H1 (cell line): ENCODE measurements around the gene CHRNA4. TPM values are rescaled to one million over a fixed set of nuclear protein-coding genes. Genes with fewer than 3 reads are reported as not detected.
A peak's percentile ranks its signal among the peaks of the same experiment; 100 is the strongest.

Experiments
- CTCF ChIA-PET: fragments of 300-600 bp; sonication (Branson Sonifier 250); formaldehyde crosslinking; loops from one replicate; lab custom pipeline; 2021; ENCODE audit not compliant: partially characterized antibody; lab: Charles Lee
- POLR2A ChIA-PET: fragments of 300-600 bp; sonication (Branson Sonifier 250); formaldehyde crosslinking; loops from one replicate; lab custom pipeline; 2021; ENCODE audit warnings: inconsistent platforms; ENCODE audit not compliant: partially characterized antibody; lab: Charles Lee
- DNase-seq, 2 experiments: peaks; one replicate each; pipeline versions ENCODE4 v3.0.0 to v3.0.0-alpha.2; 2010 to 2022; ENCODE audit warnings: low spot score in 2 of 2, low read depth in 1 of 2, mixed read lengths in 1 of 2
- FAIRE-seq: peaks from 2 replicates; lab custom pipeline; 2011; peaks lifted over from hg19 to GRCh38; lab: Jason Lieb, UNC
- H2AFZ ChIP-seq: 2 replicates; pipeline ENCODE4 v1.8.1; 2012; ENCODE audit warnings: low read length, inconsistent platforms
- H2AK5ac ChIP-seq: 2 replicates; pipeline ENCODE4 v1.6.1; 2013; ENCODE audit warnings: low read depth, low read length
- H2BK120ac ChIP-seq: replicated peaks from 2 replicates; pipeline ENCODE3; 2013; ENCODE audit warnings: low read depth, low read length, inconsistent platforms
- H2BK12ac ChIP-seq: 2 replicates; pipeline ENCODE4 v1.6.1; 2013; ENCODE audit warnings: low read depth, low read length
- H2BK15ac ChIP-seq: 2 replicates; pipeline ENCODE4 v1.6.1; 2013; ENCODE audit warnings: low read length
- H2BK20ac ChIP-seq: 2 replicates; pipeline ENCODE4 v1.6.1; 2013; ENCODE audit warnings: low read length
- H2BK5ac ChIP-seq: 2 replicates; pipeline ENCODE4 v1.6.1; 2013; ENCODE audit warnings: low read depth, low read length
- H3K14ac ChIP-seq: 2 replicates; pipeline ENCODE4 v1.6.1; 2013; ENCODE audit warnings: inconsistent platforms; ENCODE audit not compliant: insufficient read length
- H3K18ac ChIP-seq: 2 replicates; pipeline ENCODE4 v1.6.1; 2013; ENCODE audit warnings: low read length; ENCODE audit errors: extremely low read depth
- H3K23ac ChIP-seq: 2 replicates; pipeline ENCODE4 v1.6.1; 2013; ENCODE audit warnings: inconsistent platforms; ENCODE audit not compliant: insufficient read length
- H3K23me2 ChIP-seq: 2 replicates; pipeline ENCODE4 v1.6.1; 2013; ENCODE audit warnings: low read depth, low read length
- H3K27ac ChIP-seq: 2 replicates; pipeline ENCODE4 v1.6.1; 2011; ENCODE audit warnings: low read depth, low read length, inconsistent platforms
- H3K27me3 ChIP-seq, 4 experiments: replicated peaks in 1 of 4; 1 replicate in 1 of 4; 2 replicates in 3 of 4; pipeline versions ENCODE4 v1.6.1 to v1.8.1; 2011 to 2013; ENCODE audit warnings: low read length in 3 of 4, mild to moderate bottlenecking in 3 of 4, inconsistent platforms in 2 of 4, mixed read lengths in 2 of 4, moderate library complexity in 1 of 4; ENCODE audit not compliant: control insufficient read depth in 3 of 4, insufficient read depth in 3 of 4; ENCODE audit errors: extremely low read depth in 1 of 4
- H3K36me3 ChIP-seq, 4 experiments: 2 replicates each; pipeline versions ENCODE4 v1.6.1 to v1.8.1; 2011 to 2013; ENCODE audit warnings: mild to moderate bottlenecking in 4 of 4, low read length in 3 of 4, moderate library complexity in 2 of 4, control low read depth in 1 of 4, inconsistent platforms in 1 of 4; ENCODE audit not compliant: insufficient read depth in 4 of 4, control insufficient read depth in 2 of 4
- H3K4ac ChIP-seq: replicated peaks from 2 replicates; pipeline ENCODE3; 2013; ENCODE audit warnings: low read length, low read depth, mixed read lengths, inconsistent platforms; ENCODE audit not compliant: insufficient read length
- H3K4me1 ChIP-seq, 4 experiments: replicated peaks in 1 of 4; 1 replicate in 1 of 4; 2 replicates in 3 of 4; pipeline versions ENCODE4 v1.6.1 to v1.8.1; 2011 to 2013; ENCODE audit warnings: low read length in 3 of 4, inconsistent platforms in 2 of 4, mixed read lengths in 1 of 4; ENCODE audit not compliant: insufficient read depth in 4 of 4, control insufficient read depth in 3 of 4
- H3K4me2 ChIP-seq, 2 experiments: 2 replicates each; pipeline versions ENCODE4 v1.6.1 to v1.8.1; 2011 to 2013; ENCODE audit warnings: low read depth in 2 of 2, low read length in 2 of 2, control low read depth in 1 of 2, inconsistent platforms in 1 of 2, mild to moderate bottlenecking in 1 of 2; ENCODE audit not compliant: insufficient read depth in 1 of 2
- H3K4me3 ChIP-seq, 4 experiments: fragments of 200-600, 300-600 bp in 1 of 4; sonication (generic), shearing (Covaris generic), sonication (Bioruptor Twin) in 1 of 4; 2 replicates each; pipeline versions ENCODE4 v1.5.1 to v1.8.1; 2011 to 2016; ENCODE audit warnings: low read length in 4 of 4, low read depth in 3 of 4, control low read depth in 2 of 4, inconsistent platforms in 2 of 4, mild to moderate bottlenecking in 2 of 4, mixed read lengths in 1 of 4, moderate library complexity in 1 of 4; ENCODE audit not compliant: insufficient read depth in 2 of 4; ENCODE audit errors: extremely low read depth in 1 of 4
- H3K56ac ChIP-seq: replicated peaks from 2 replicates; pipeline ENCODE3; 2013; ENCODE audit warnings: low read depth, mild to moderate bottlenecking, mixed read lengths, low read length, inconsistent platforms; ENCODE audit not compliant: insufficient read length
- H3K79me1 ChIP-seq: 2 replicates; pipeline ENCODE4 v1.6.1; 2013; ENCODE audit warnings: low read depth, low read length, control low read depth
- H3K79me2 ChIP-seq, 2 experiments: 2 replicates each; pipeline versions ENCODE4 v1.6.1 to v1.8.1; 2012 to 2013; ENCODE audit warnings: low read length in 2 of 2, mild to moderate bottlenecking in 2 of 2, inconsistent platforms in 1 of 2; ENCODE audit not compliant: insufficient read depth in 2 of 2, control insufficient read depth in 1 of 2
- H3K9ac ChIP-seq, 4 experiments: replicated peaks in 1 of 4; 1 replicate in 1 of 4; 2 replicates in 3 of 4; pipeline versions ENCODE4 v1.6.1 to v1.8.1; 2011 to 2013; ENCODE audit warnings: low read depth in 3 of 4, low read length in 3 of 4, control low read depth in 2 of 4, mild to moderate bottlenecking in 2 of 4, moderate library complexity in 2 of 4, inconsistent platforms in 1 of 4; ENCODE audit errors: extremely low read depth in 1 of 4
- H3K9me3 ChIP-seq, 2 experiments: 2 replicates each; pipeline versions ENCODE4 v1.6.1 to v1.8.1; 2012 to 2013; ENCODE audit warnings: mild to moderate bottlenecking in 2 of 2, moderate library complexity in 2 of 2, control low read depth in 1 of 2, inconsistent platforms in 1 of 2, low read depth in 1 of 2, low read length in 1 of 2, mixed read lengths in 1 of 2; ENCODE audit not compliant: insufficient read depth in 2 of 2
- H4K20me1 ChIP-seq, 2 experiments: replicated peaks in 1 of 2; 2 replicates each; pipeline versions ENCODE3 to v1.8.1; 2011 to 2013; ENCODE audit warnings: inconsistent platforms in 2 of 2, low read length in 2 of 2, mild to moderate bottlenecking in 1 of 2; ENCODE audit not compliant: insufficient read depth in 2 of 2, control insufficient read depth in 1 of 2
- H4K5ac ChIP-seq: 2 replicates; pipeline ENCODE4 v1.6.1; 2013; ENCODE audit warnings: low read length, low read depth, mixed read lengths, inconsistent platforms; ENCODE audit not compliant: insufficient read length
- H4K8ac ChIP-seq: 2 replicates; pipeline ENCODE4 v1.8.0; 2013; ENCODE audit warnings: mild to moderate bottlenecking, moderate library complexity, low read length, inconsistent platforms; ENCODE audit not compliant: insufficient read depth; ENCODE audit errors: extremely low read depth
- H4K91ac ChIP-seq: replicated peaks from 2 replicates; pipeline ENCODE3; 2013; ENCODE audit warnings: low read length, mixed read lengths, inconsistent platforms; ENCODE audit not compliant: insufficient read length
- ATF3 ChIP-seq: IDR thresholded peaks from 2 replicates; pipeline ENCODE4 v1.6.1; 2011; ENCODE audit warnings: low read depth, mild to moderate bottlenecking, low read length; ENCODE audit not compliant: insufficient read depth
- BCL11A ChIP-seq, 2 experiments: IDR thresholded peaks; one replicate each; pipeline ENCODE4 v1.6.1; 2011; ENCODE audit warnings: low read depth in 2 of 2, low read length in 2 of 2, mild to moderate bottlenecking in 2 of 2
- KDM5A ChIP-seq: fragments of 200-600 bp; IDR thresholded peaks from 2 replicates; pipeline ENCODE4 v1.7.1; 2012; ENCODE audit warnings: mild to moderate bottlenecking, low read length, inconsistent platforms, mixed read lengths
- POLR2A ChIP-seq, 2 experiments: IDR thresholded peaks; 1 replicate in 1 of 2; 2 replicates in 1 of 2; pipeline ENCODE4 v1.6.1; 2011; ENCODE audit warnings: low read depth in 2 of 2, low read length in 2 of 2, mild to moderate bottlenecking in 2 of 2; ENCODE audit errors: control extremely low read depth in 1 of 2
- SAP30 ChIP-seq: fragments of 300-600 bp; sonication (generic); IDR thresholded peaks from 2 replicates; pipeline ENCODE4 v1.7.1; 2012; ENCODE audit warnings: low read length, moderate library complexity, mild to moderate bottlenecking, inconsistent platforms; ENCODE audit not compliant: insufficient read depth, insufficient replicate concordance
- WGBS, 2 experiments: shearing (Covaris generic) in 1 of 2; methylation state at CpG; one replicate each; pipeline versions ENCODE4 v1.1.6 to v1.1.7; 2013 to 2015; ENCODE audit warnings: low lambda C conversion rate in 2 of 2, mixed read lengths in 2 of 2, inconsistent platforms in 1 of 2, low coverage in 1 of 2, missing lambda C conversion rate in 1 of 2; ENCODE audit not compliant: insufficient replicate concordance in 2 of 2, insufficient coverage in 1 of 2, insufficient read length in 1 of 2; ENCODE audit errors: extremely low coverage in 1 of 2, missing lambda C conversion rate in 1 of 2; 5-methylcytosine and 5-hydroxymethylcytosine counted together
- polyA plus RNA-seq, 7 experiments: library from polyadenylated mRNA; depleted of rRNA in 3 of 7; stranded (reverse) in 5 of 7; unstranded in 2 of 7; fragments of >200 nt in 5 of 7; fragments of 200-250 nt in 2 of 7; gene quantifications; 1 replicate in 5 of 7; 2 replicates in 1 of 7; 4 replicates in 1 of 7; pipeline versions ENCODE4 v1.2.1 to v1.2.3, GENCODE V29; 2011 to 2013; ENCODE audit warnings: missing spikeins in 2 of 7, mixed read lengths in 2 of 7
- total RNA-seq: library from RNA; stranded (reverse); fragmentation: NEBNext Ultra II Directional; extraction: Animal tissue kit (Norgen Biotek cat#: 25700); gene quantifications from 2 replicates; pipeline ENCODE4 v1.2.1, GENCODE V29; 2021

The CHRNA4 gene
- total and polyA plus RNA-seq, 2 of the 8 experiments (the other 6 are each of a cell fraction or from before 2014, with no cell fraction given): 4.3 to 5.7 TPM

- Histone ChIP-seq H3K4me1 (no peaks in the 10 kb centered on the region; a peak in 2 of 7 replicates), H2AFZ (no peak overlapping the region), H3K23ac (no peak overlapping the region), H2BK20ac (no peak overlapping the region), H3K9ac (no peak overlapping the region), H3K23me2 (no peaks in the 10 kb centered on the region), H3K79me2 (no peaks in the 10 kb centered on the region), H2BK15ac (no peak overlapping the region), H3K27me3 (no peaks in the 10 kb centered on the region), H3K36me3 (no peaks in the 10 kb centered on the region), H3K4ac (no peak overlapping the region), H2BK120ac (no peak overlapping the region), H3K56ac (no peak overlapping the region), H4K20me1 (peaks cover 0 to 2% of the 10 kb centered on the region in 2 experiments), H4K8ac (peak overlapping the region; percentile 21; the same call in 1 of the 2 replicates), H4K91ac (no peak overlapping the region), H3K14ac (no peak overlapping the region), H3K9me3 (peaks cover 0 to 8% of the 10 kb centered on the region in 2 experiments; a peak in 2 of 4 replicates), H3K18ac (no peak overlapping the region; the same call in 1 of the 2 replicates), H3K27ac (no peak overlapping the region), H3K4me3 (no peak overlapping the region), H4K5ac (no peak overlapping the region), H2BK12ac (no peak overlapping the region), H2BK5ac (no peak overlapping the region), H2AK5ac (no peak overlapping the region), H3K4me2 (no peak overlapping the region), H3K79me1 (no peaks in the 10 kb centered on the region)
- DNase-seq (no peak), FAIRE-seq (no peak)
- CTCF ChIA-PET: interaction anchor here (0.8 to 6.5 kb wide), 7 partner anchors 16 to 55 kb away, joined by 3 to 38 read pairs (median 4); no protein-coding TSS in a partner anchor
- POLR2A ChIA-PET: no interaction called here
- WGBS, 2 experiments: 91% methylated on average over 38 of the region's 50 CpGs; no CpG with 5 or more reads in 1 of the 2 experiments
- TF ChIP-seq BCL11A (IDR thresholded peaks at IDR 0.05; ENCODE audit: low read depth in 2 of 2, low read length in 2 of 2) (no peak), ATF3 (no peak), SAP30 (no peak), POLR2A (IDR thresholded peaks at IDR 0.05; ENCODE audit: control extremely low read depth in 1 of 2, low read depth in 2 of 2, low read length in 2 of 2) (no peak), KDM5A (no peak)
Observed at GRCh38 chr20:63346131-63347080, 14.7 kb downstream of the CHRNA4 start.
